H1 (cell line): ENCODE measurements around the gene EPX. TPM values are rescaled to one million over a fixed set of nuclear protein-coding genes. Genes with fewer than 3 reads are reported as not detected.

Experiments used
- ATF2 ChIP-seq: IDR thresholded peaks from 2 replicates; pipeline ENCODE4 v1.6.1; 2012; ENCODE audit warnings: low read length, inconsistent platforms
- KDM1A ChIP-seq: fragments of 200-600, 300-600 bp; sonication (generic); IDR thresholded peaks from 2 replicates; pipeline ENCODE4 v1.7.1; 2016; ENCODE audit warnings: mild to moderate bottlenecking, low read length, borderline replicate concordance
- NANOG ChIP-seq: IDR thresholded peaks from 2 replicates; pipeline ENCODE4 v1.6.1; 2011; ENCODE audit warnings: low read length, low read depth, mild to moderate bottlenecking, inconsistent platforms; ENCODE audit not compliant: insufficient read depth, poor library complexity, severe bottlenecking
- POU5F1 ChIP-seq: IDR thresholded peaks from 2 replicates; pipeline ENCODE4 v1.6.1; 2011; ENCODE audit warnings: low read depth, mild to moderate bottlenecking, low read length, moderate library complexity
- SIN3A ChIP-seq, 2 experiments: IDR thresholded peaks in 1 of 2; conservative IDR thresholded peaks in 1 of 2; 2 replicates each; pipeline ENCODE4 v1.6.1; 2011 to 2012; ENCODE audit warnings: low read length in 2 of 2, improper control_type of control experiment in 1 of 2, low read depth in 1 of 2, mild to moderate bottlenecking in 1 of 2
- polyA plus RNA-seq, 7 experiments: library from polyadenylated mRNA; depleted of rRNA in 3 of 7; stranded (reverse) in 5 of 7; unstranded in 2 of 7; fragments of >200 nt in 5 of 7; fragments of 200-250 nt in 2 of 7; gene quantifications; 1 replicate in 5 of 7; 2 replicates in 1 of 7; 4 replicates in 1 of 7; pipeline versions ENCODE4 v1.2.1 to v1.2.3, GENCODE V29; 2011 to 2013; ENCODE audit warnings: missing spikeins in 2 of 7, mixed read lengths in 2 of 7
- total RNA-seq: library from RNA; stranded (reverse); fragmentation: NEBNext Ultra II Directional; extraction: Animal tissue kit (Norgen Biotek cat#: 25700); gene quantifications from 2 replicates; pipeline ENCODE4 v1.2.1, GENCODE V29; 2021

Gene EPX
- total and polyA plus RNA-seq, 2 of the 8 experiments (the other 6 are each of a cell fraction or from before 2014, with no cell fraction given), result not detected

GRCh38 chr17:58245428-58246103 is 53.0 kb downstream of the EPX start (continued):
- TF ChIP-seq ATF2, result no peak
- TF ChIP-seq SIN3A (conservative IDR thresholded peaks at IDR 0.05 in 1 of 2, IDR thresholded peaks at IDR 0.05 in 1 of 2; ENCODE audit: low read depth in 1 of 2, low read length in 2 of 2), result no peak
- no peak for TF ChIP-seq KDM1A
- TF ChIP-seq NANOG, result no peak
- no peak for TF ChIP-seq POU5F1
- TF ChIP-seq, all 59 proteins: peak for 0
